PC-9 (cell line): ENCODE data around the gene STX18. TPM values are rescaled to one million over a fixed set of nuclear protein-coding genes. Genes with fewer than 3 reads are reported as not detected.

Source experiments
- BruUV-seq: library from RNA; stranded (reverse); fragments of 400-500 nt; replicated peaks from 2 replicates; lab custom pipeline; 2021; lab: Mats Ljungman, UMichigan
- CTCF ChIA-PET: fragments of 300-600 bp; sonication (Branson Sonifier 250); formaldehyde crosslinking; loops from one replicate; lab custom pipeline; 2022; ENCODE audit warnings: antibody characterized with exemption; lab: Charles Lee
- POLR2A ChIA-PET: fragments of 300-600 bp; sonication (Branson Sonifier 250); formaldehyde crosslinking; loops from one replicate; lab custom pipeline; 2022; ENCODE audit warnings: antibody characterized with exemption; ENCODE audit not compliant: unreplicated experiment; lab: Charles Lee
- DNase-seq, 2 experiments: peaks; one replicate each; pipeline versions ENCODE4 v3.0.0 to v3.0.0-alpha.2; 2015 to 2022; ENCODE audit warnings: mixed read lengths in 1 of 2
- H2AFZ ChIP-seq: fragments of 200-600 bp; sonication (generic); 2 replicates; pipeline ENCODE4 v1.8.1; 2017; ENCODE audit warnings: antibody characterized with exemption
- H3F3A ChIP-seq: fragments of 200-600 bp; sonication (generic); 2 replicates; pipeline ENCODE4 v1.8.1; 2017; ENCODE audit warnings: antibody characterized with exemption, mild to moderate bottlenecking, low read depth; ENCODE audit not compliant: insufficient read depth
- H3K27ac ChIP-seq: fragments of 200-600 bp; sonication (generic); 2 replicates; pipeline ENCODE4 v1.6.1; 2016; ENCODE audit warnings: mixed run types
- H3K27me3 ChIP-seq: fragments of 200-600 bp; sonication (generic); 2 replicates; pipeline ENCODE4 v1.6.1; 2016; ENCODE audit warnings: low read depth, mixed run types; ENCODE audit not compliant: insufficient read depth
- H3K36me3 ChIP-seq: fragments of 200-600 bp; sonication (generic); 2 replicates; pipeline ENCODE4 v1.6.1; 2016; ENCODE audit warnings: low read depth, mixed run types
- H3K4me1 ChIP-seq: fragments of 200-600 bp; sonication (generic); replicated peaks from 2 replicates; pipeline ENCODE4 v1.6.1; 2016; ENCODE audit warnings: mixed run types; ENCODE audit not compliant: insufficient read depth
- H3K4me2 ChIP-seq: fragments of 200-600 bp; sonication (generic); 2 replicates; pipeline ENCODE4 v1.6.1; 2017; ENCODE audit warnings: mixed run types
- H3K4me3 ChIP-seq: fragments of 200-600 bp; sonication (generic); 2 replicates; pipeline ENCODE4 v1.6.1; 2016; ENCODE audit warnings: mixed run types
- H3K79me2 ChIP-seq: fragments of 200-600 bp; sonication (generic); 2 replicates; pipeline ENCODE4 v1.6.1; 2017; ENCODE audit warnings: low read depth, mixed run types
- H3K9me2 ChIP-seq: fragments of 200-600 bp; sonication (generic); 2 replicates; pipeline ENCODE4 v1.8.1; 2017; ENCODE audit warnings: mild to moderate bottlenecking; ENCODE audit not compliant: insufficient read depth
- H3K9me3 ChIP-seq: fragments of 200-600 bp; sonication (generic); 2 replicates; pipeline ENCODE4 v1.8.1; 2016; ENCODE audit warnings: low read depth; ENCODE audit not compliant: insufficient read depth
- H4K20me1 ChIP-seq: fragments of 200-600 bp; sonication (generic); 2 replicates; pipeline ENCODE4 v1.8.1; 2017; ENCODE audit not compliant: insufficient read depth
- CTCF ChIP-seq: fragments of 200-600 bp; sonication (generic); conservative IDR thresholded peaks from 2 replicates; pipeline ENCODE4 v1.6.1; 2017; ENCODE audit warnings: mixed run types, antibody characterized with exemption, mild to moderate bottlenecking, moderate library complexity
- EZH2 ChIP-seq: fragments of 200-600 bp; sonication (generic); IDR thresholded peaks from 2 replicates; pipeline ENCODE4 v1.8.0; 2017; ENCODE audit warnings: antibody characterized with exemption, low read depth
- intact Hi-C: fragments of 100-400 bp; cut with micrococcal nuclease; formaldehyde crosslinking; loops from one replicate; pipeline ENCODE4 v1.10.0; 2022; ENCODE audit not compliant: unreplicated experiment
- total RNA-seq: library from RNA; stranded (reverse); gene quantifications from 2 replicates; pipeline ENCODE4 v1.2.3, GENCODE V29; 2021

The STX18 gene
- total RNA-seq, 1 experiment from 2014 or later = 30.5 TPM

- no peak overlapping the region for H3K4me3 ChIP-seq
- no peaks in the 10 kb centered on the region for H3K36me3 ChIP-seq
- H3K79me2 ChIP-seq = 0 out of 2 replicates have a peak, but pooled peaks cover 4% of the 10 kb centered on the region
- no peaks in the 10 kb centered on the region for H3K9me2 ChIP-seq
- no peak for DNase-seq
- H4K20me1 ChIP-seq = peaks cover 11% of the 10 kb centered on the region; the same call in 1 of the 2 replicates
- intact Hi-C loops = no loop called here
- no TSS peak for BruUV-seq
- TF ChIP-seq CTCF (no peak), EZH2 (no peak)
- no peaks in the 10 kb centered on the region for H3F3A ChIP-seq
- no peaks in the 10 kb centered on the region for H3K9me3 ChIP-seq
- H3K4me1 ChIP-seq = no peaks in the 10 kb centered on the region
- H3K27me3 ChIP-seq = no peaks in the 10 kb centered on the region
- H3K4me2 ChIP-seq = no peak overlapping the region
- H2AFZ ChIP-seq = no peak overlapping the region
- no peak overlapping the region for H3K27ac ChIP-seq
- ChIA-PET CTCF (interaction anchor here (0.6 to 0.8 kb wide), 2 partner anchors 10 to 1501 kb away, joined by 3 to 14 read pairs; no protein-coding TSS in a partner anchor), POLR2A (no interaction called here)
Measured at GRCh38 chr4:4491396-4491893, 50.4 kb downstream of the STX18 start.

GRCh38 chr4:4490816-4491215, 51.0 kb downstream of the STX18 start:
- DNase-seq = no peak
- H2AFZ ChIP-seq = no peak overlapping the region
- no peaks in the 10 kb centered on the region for H3K27me3 ChIP-seq
- BruUV-seq = no TSS peak
- intact Hi-C loops = no loop called here
- H3K79me2 ChIP-seq = 0 out of 2 replicates have a peak, but pooled peaks cover 4% of the 10 kb centered on the region
- ChIA-PET CTCF (no interaction called here), POLR2A (no interaction called here)
- no peaks in the 10 kb centered on the region for H3F3A ChIP-seq
- no peaks in the 10 kb centered on the region for H3K9me2 ChIP-seq
- H3K36me3 ChIP-seq = no peaks in the 10 kb centered on the region
- H3K4me3 ChIP-seq = no peak overlapping the region
- H3K4me2 ChIP-seq = no peak overlapping the region
- no peak overlapping the region for H3K27ac ChIP-seq
- H3K4me1 ChIP-seq = no peaks in the 10 kb centered on the region
- TF ChIP-seq EZH2 = no peak
- no peak for TF ChIP-seq CTCF
- H3K9me3 ChIP-seq = no peaks in the 10 kb centered on the region
- peaks cover 11% of the 10 kb centered on the region; the same call in 1 of the 2 replicates for H4K20me1 ChIP-seq

DNA sequence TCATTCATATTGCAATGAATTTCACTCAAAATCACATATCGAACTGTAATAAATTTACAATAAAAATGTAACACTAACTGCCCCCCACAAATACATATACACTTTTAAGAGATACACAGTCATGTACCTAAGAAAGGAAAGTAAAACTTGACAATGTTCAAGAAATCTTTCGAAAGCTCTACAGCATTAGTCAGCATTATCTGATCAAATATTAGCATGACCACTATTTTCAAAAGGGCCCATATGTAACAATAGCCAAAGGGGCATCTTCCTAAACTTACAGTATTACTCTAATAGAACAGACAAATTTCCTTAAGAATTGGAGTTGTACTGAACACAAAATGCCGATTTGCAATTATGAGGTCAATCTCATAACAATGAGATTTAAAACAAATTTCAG, 51.8 kb downstream of the STX18 start:
- no peak overlapping the region for H3K27ac ChIP-seq
- H2AFZ ChIP-seq = no peak overlapping the region
- no peaks in the 10 kb centered on the region for H3K27me3 ChIP-seq
- H3K4me1 ChIP-seq = no peaks in the 10 kb centered on the region
- H3K36me3 ChIP-seq = no peaks in the 10 kb centered on the region
- H3K79me2 ChIP-seq = 0 out of 2 replicates have a peak, but pooled peaks cover 4% of the 10 kb centered on the region
- no peaks in the 10 kb centered on the region for H3K9me2 ChIP-seq
- POLR2A ChIA-PET = no interaction called here
- no peaks in the 10 kb centered on the region for H3K9me3 ChIP-seq
- TF ChIP-seq CTCF (no peak), EZH2 (no peak)
- H3K4me3 ChIP-seq = no peak overlapping the region
- H4K20me1 ChIP-seq = peaks cover 11% of the 10 kb centered on the region; the same call in 1 of the 2 replicates
- no peaks in the 10 kb centered on the region for H3F3A ChIP-seq
- intact Hi-C loops = no loop called here
- CTCF ChIA-PET = interaction anchor here (0.6 kb wide), 1 partner anchor 84 kb away, joined by 5 read pairs; no protein-coding TSS in a partner anchor
- no TSS peak for BruUV-seq
- no peak overlapping the region for H3K4me2 ChIP-seq
- no peak for DNase-seq
